GM12801 (cell line): Measurements from ENCODE around the gene C1QTNF9.

Experiments used
- CTCF ChIP-seq: IDR thresholded peaks from one replicate; pipeline ENCODE4 v1.5.1; 2011; ENCODE audit warnings: control low read depth; ENCODE audit not compliant: insufficient read length; ENCODE audit errors: extremely low read depth

The C1QTNF9 gene

DNA sequence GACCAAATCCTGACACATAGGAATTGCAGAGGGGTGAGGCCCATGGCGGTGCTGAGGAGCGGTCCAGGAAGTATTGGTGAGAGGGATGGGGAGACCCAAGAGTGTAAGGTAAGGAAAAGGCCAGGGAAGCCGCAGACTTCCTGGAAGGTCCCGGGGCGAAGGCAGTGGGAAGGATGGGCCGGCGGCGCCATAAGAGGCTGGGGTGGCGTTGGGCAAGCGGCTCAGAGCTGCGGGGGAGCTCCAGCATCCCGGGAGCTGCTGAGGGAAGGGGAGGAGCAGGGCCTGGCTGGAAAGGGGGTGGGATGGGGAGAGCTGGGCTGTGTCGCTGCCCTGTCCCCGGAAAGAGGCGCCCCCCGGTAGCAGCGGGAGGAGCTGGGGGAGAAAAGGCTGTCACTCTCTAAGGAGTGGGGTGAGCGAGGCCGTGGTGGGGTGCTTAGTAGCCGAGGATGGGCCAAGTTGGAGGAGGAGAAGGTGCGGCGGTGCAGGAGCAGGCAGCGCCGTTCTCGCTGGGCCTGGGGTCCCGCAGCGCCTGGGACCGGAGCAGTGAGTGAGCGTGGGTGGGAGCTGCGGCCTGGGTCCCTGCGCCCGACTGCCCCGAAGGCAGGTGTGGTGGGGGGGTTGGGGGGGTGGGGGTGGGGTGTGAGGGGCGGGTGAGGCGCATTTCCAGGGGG, 30.7 kb downstream of the C1QTNF9 start:
- no peak for TF ChIP-seq CTCF

DNA sequence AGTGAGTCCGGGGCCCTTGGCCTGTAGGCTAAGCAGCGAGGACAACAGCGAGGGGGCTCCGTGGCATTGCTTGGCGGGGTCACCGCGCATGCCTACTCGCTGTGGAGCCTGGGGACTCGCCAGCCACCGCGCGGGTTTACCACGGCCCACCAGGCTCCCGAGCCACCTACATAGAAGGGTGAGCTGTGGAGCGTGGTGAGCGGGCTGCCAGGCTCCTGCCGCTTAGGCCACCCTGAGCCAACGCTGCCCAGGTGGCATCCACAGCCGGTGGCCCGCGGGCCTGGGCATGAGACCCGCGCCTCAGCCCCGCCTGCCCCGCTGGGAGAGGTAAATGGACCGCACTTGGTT, 31.2 kb downstream of the C1QTNF9 start:
- no peak for TF ChIP-seq CTCF

GRCh38 chr13:24341439-24341838, 32.1 kb downstream of the C1QTNF9 start:
- TF ChIP-seq CTCF: no peak

DNA sequence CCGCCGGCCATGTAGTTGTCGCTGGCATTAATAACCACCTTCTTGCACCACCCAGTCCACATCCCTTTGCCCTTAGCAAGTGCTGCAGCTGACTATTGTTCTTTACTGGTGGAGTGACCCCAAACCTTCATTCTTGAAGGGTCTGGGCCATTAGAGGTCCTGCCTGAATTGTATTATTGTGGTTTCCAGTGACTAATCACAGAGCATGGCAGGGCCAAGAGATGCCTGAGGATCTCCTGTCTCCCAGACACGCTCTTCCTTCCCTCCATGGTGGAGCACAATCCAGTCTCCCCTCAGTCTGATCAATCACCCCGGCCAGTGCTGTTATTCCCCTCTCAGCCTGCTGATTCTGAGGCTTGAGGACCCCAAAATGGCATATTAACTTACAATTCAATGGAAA, 39.0 kb downstream of the C1QTNF9 start:
- no peak for TF ChIP-seq CTCF

- no peak for TF ChIP-seq CTCF
Observed at GRCh38 chr13:24348797-24349515, 39.6 kb downstream of the C1QTNF9 start.

- no peak for TF ChIP-seq CTCF
Observed at GRCh38 chr13:24351423-24351822, 42.0 kb downstream of the C1QTNF9 start.

- TF ChIP-seq CTCF: no peak
Observed at GRCh38 chr13:24353736-24354135, 44.4 kb downstream of the C1QTNF9 start.
